GM23338 (cell line): Measurements from ENCODE around the gene MSN.

Experiments used
- CREB1 ChIP-seq: fragments of 250-450 bp; sonication (Bioruptor Pico); IDR thresholded peaks from 2 replicates; pipeline ENCODE4 v1.5.0; 2020; ENCODE audit warnings: low read depth, mild to moderate bottlenecking, moderate library complexity
- CTCF ChIP-seq, 2 experiments: fragments of 200-600 bp in 1 of 2; sonication (generic) in 1 of 2; conservative IDR thresholded peaks; 2 replicates each; pipeline versions ENCODE4 v1.5.1 to v1.6.1; 2016 to 2017; ENCODE audit warnings: antibody characterized with exemption in 2 of 2, low read depth in 2 of 2, mild to moderate bottlenecking in 2 of 2, moderate library complexity in 1 of 2
- ETS1 ChIP-seq: IDR thresholded peaks from 2 replicates; pipeline ENCODE4 v1.6.1; 2016; ENCODE audit warnings: antibody characterized with exemption
- EZH2 ChIP-seq: fragments of 200-600 bp; sonication (generic); IDR thresholded peaks from one replicate; pipeline ENCODE4 v1.8.0; 2017; ENCODE audit warnings: antibody characterized with exemption, mild to moderate bottlenecking, low read depth; ENCODE audit not compliant: unreplicated experiment
- EZH2phosphoT487 ChIP-seq: fragments of 200-600 bp; sonication (generic); IDR thresholded peaks from one replicate; pipeline ENCODE4 v1.8.1; 2018; ENCODE audit warnings: antibody characterized with exemption; ENCODE audit not compliant: unreplicated experiment
- JUNB ChIP-seq: IDR thresholded peaks from one replicate; pipeline ENCODE4 v1.6.1; 2016; ENCODE audit warnings: antibody characterized with exemption; ENCODE audit not compliant: unreplicated experiment
- POLR2AphosphoS5 ChIP-seq: IDR thresholded peaks from 2 replicates; pipeline ENCODE4 v1.6.1; 2016; ENCODE audit warnings: antibody characterized with exemption, low read depth
- STAT1 ChIP-seq: IDR thresholded peaks from one replicate; pipeline ENCODE4 v1.6.1; 2016; ENCODE audit warnings: antibody characterized with exemption; ENCODE audit not compliant: unreplicated experiment
- ZNF331 ChIP-seq: fragments of 250-450 bp; sonication (Bioruptor Pico); IDR thresholded peaks from 2 replicates; pipeline ENCODE4 v1.5.0; 2020; ENCODE audit warnings: low read depth, mild to moderate bottlenecking, moderate library complexity

GRCh38 chrX:65643531-65644052 is 23.9 kb upstream of the MSN start:
- TF ChIP-seq CTCF (conservative IDR thresholded peaks at IDR 0.05; ENCODE audit: low read depth in 2 of 2) (no peak), CREB1 (CRISPR knock-in tag) (no peak), POLR2AphosphoS5 (no peak), EZH2 (no peak), STAT1 (no peak), ETS1 (no peak), ZNF331 (CRISPR knock-in tag) (no peak), JUNB (no peak), EZH2phosphoT487 (no peak)
